HEK293 (cell line): Measurements from ENCODE around the gene MOGAT3.

Experiments
- ATF2 ChIP-seq: fragments of 450-650 bp; formaldehyde crosslinking; IDR thresholded peaks from 2 replicates; pipeline ENCODE4 v1.5.1; 2016; ENCODE audit warnings: missing biosample characterization, missing genetic modification characterization, low read depth
- BCL6B ChIP-seq: fragments of 450-650 bp; formaldehyde crosslinking; IDR thresholded peaks from 2 replicates; pipeline ENCODE4 v1.5.1; 2017; ENCODE audit warnings: missing biosample characterization, missing genetic modification characterization
- EGR2 ChIP-seq: fragments of 450-650 bp; formaldehyde crosslinking; IDR thresholded peaks from 2 replicates; pipeline ENCODE4 v1.5.1; 2016; ENCODE audit warnings: low read depth, missing biosample characterization, missing genetic modification characterization
- KLF1 ChIP-seq: fragments of 450-650 bp; formaldehyde crosslinking; IDR thresholded peaks from 2 replicates; pipeline ENCODE4 v1.5.1; 2016; ENCODE audit warnings: missing biosample characterization, missing genetic modification characterization
- KLF10 ChIP-seq: fragments of 450-650 bp; IDR thresholded peaks from 2 replicates; pipeline ENCODE4 v1.5.1; 2018; ENCODE audit warnings: missing biosample characterization, mild to moderate bottlenecking, missing genetic modification characterization
- KLF8 ChIP-seq: fragments of 450-650 bp; formaldehyde crosslinking; IDR thresholded peaks from 2 replicates; pipeline ENCODE4 v1.5.1; 2016; ENCODE audit warnings: missing biosample characterization, missing genetic modification characterization
- KLF9 ChIP-seq: fragments of 450-650 bp; formaldehyde crosslinking; IDR thresholded peaks from 2 replicates; pipeline ENCODE4 v1.5.1; 2016; ENCODE audit warnings: missing biosample characterization, missing genetic modification characterization, low read depth
- MYNN ChIP-seq: fragments of 450-650 bp; formaldehyde crosslinking; IDR thresholded peaks from 2 replicates; pipeline ENCODE4 v1.5.1; 2016; ENCODE audit warnings: missing biosample characterization, missing genetic modification characterization, borderline replicate concordance
- REST ChIP-seq: fragments of 450-650 bp; formaldehyde crosslinking; IDR thresholded peaks from 2 replicates; pipeline ENCODE4 v1.5.1; 2016; ENCODE audit warnings: missing biosample characterization, missing genetic modification characterization
- WT1 ChIP-seq: fragments of 450-650 bp; formaldehyde crosslinking; IDR thresholded peaks from 2 replicates; pipeline ENCODE4 v1.5.1; 2016; ENCODE audit warnings: missing biosample characterization, missing genetic modification characterization
- ZBTB10 ChIP-seq: fragments of 450-650 bp; formaldehyde crosslinking; IDR thresholded peaks from 2 replicates; pipeline ENCODE4 v1.5.1; 2016; ENCODE audit warnings: missing biosample characterization, missing genetic modification characterization
- ZBTB20 ChIP-seq: fragments of 450-650 bp; formaldehyde crosslinking; IDR thresholded peaks from 2 replicates; pipeline ENCODE4 v1.5.1; 2016; ENCODE audit warnings: missing biosample characterization, missing genetic modification characterization
- ZBTB21 ChIP-seq: fragments of 450-650 bp; formaldehyde crosslinking; IDR thresholded peaks from 2 replicates; pipeline ENCODE4 v1.5.1; 2017; ENCODE audit warnings: missing biosample characterization, missing genetic modification characterization
- ZNF114 ChIP-seq: fragments of 450-650 bp; formaldehyde crosslinking; IDR thresholded peaks from 2 replicates; pipeline ENCODE4 v1.5.0; 2017; ENCODE audit warnings: missing biosample characterization, missing genetic modification characterization
- ZNF18 ChIP-seq: fragments of 450-650 bp; formaldehyde crosslinking; IDR thresholded peaks from 2 replicates; pipeline ENCODE4 v1.5.1; 2016; ENCODE audit warnings: missing biosample characterization, missing genetic modification characterization
- ZNF24 ChIP-seq: fragments of 450-650 bp; formaldehyde crosslinking; IDR thresholded peaks from 2 replicates; pipeline ENCODE4 v1.5.1; 2016; ENCODE audit warnings: missing biosample characterization, missing genetic modification characterization
- ZNF341 ChIP-seq: fragments of 450-650 bp; formaldehyde crosslinking; IDR thresholded peaks from 2 replicates; pipeline ENCODE4; 2016; ENCODE audit warnings: low read depth, missing biosample characterization, missing genetic modification characterization
- ZNF433 ChIP-seq: fragments of 450-650 bp; formaldehyde crosslinking; IDR thresholded peaks from 2 replicates; pipeline ENCODE4 v1.5.1; 2016; ENCODE audit warnings: missing biosample characterization, missing genetic modification characterization, low read depth
- ZNF449 ChIP-seq: fragments of 450-650 bp; formaldehyde crosslinking; IDR thresholded peaks from 2 replicates; pipeline ENCODE4 v1.5.1; 2017; ENCODE audit warnings: missing biosample characterization, mild to moderate bottlenecking, missing genetic modification characterization, moderate library complexity
- ZNF561 ChIP-seq: fragments of 450-650 bp; IDR thresholded peaks from 2 replicates; pipeline ENCODE4 v1.5.1; 2018; ENCODE audit warnings: missing biosample characterization, missing genetic modification characterization, borderline replicate concordance
- ZNF843 ChIP-seq: fragments of 450-650 bp; formaldehyde crosslinking; IDR thresholded peaks from 2 replicates; pipeline ENCODE4 v1.5.1; 2016; ENCODE audit warnings: missing biosample characterization, missing genetic modification characterization
- ZSCAN5A ChIP-seq: fragments of 450-650 bp; formaldehyde crosslinking; IDR thresholded peaks from 2 replicates; pipeline ENCODE4 v1.5.1; 2016; ENCODE audit warnings: missing biosample characterization, missing genetic modification characterization

Gene MOGAT3

GRCh38 chr7:101165075-101165957 is 35.5 kb downstream of the MOGAT3 start, which contains the start of gene VGF (continued):
- TF ChIP-seq ZBTB10 (tag by site-specific recombination) (peak; percentile 96), ZSCAN5A (tag by site-specific recombination) (peak; percentile 40; the same call in 1 of the 2 replicates), ATF2 (peak; percentile 59; the same call in 1 of the 2 replicates), ZNF561 (tag by site-specific recombination) (peak; percentile 91), BCL6B (tag by site-specific recombination) (no peak), EGR2 (tag by site-specific recombination) (peak; percentile 82), KLF9 (tag by site-specific recombination) (peak; percentile 94), ZNF24 (tag by site-specific recombination) (peak; percentile 100), WT1 (peak; percentile 53; the same call in 1 of the 2 replicates), ZBTB20 (tag by site-specific recombination) (no peak), KLF8 (tag by site-specific recombination) (peak; percentile 98), ZNF114 (tag by site-specific recombination) (no peak), ZNF341 (tag by site-specific recombination) (no peak), ZNF433 (tag by site-specific recombination) (no peak), KLF1 (tag by site-specific recombination) (peak; percentile 93), KLF10 (tag by site-specific recombination) (peak; percentile 97), ZBTB21 (tag by site-specific recombination) (peak; percentile 76; the same call in 1 of the 2 replicates), REST (tag by site-specific recombination) (peak; percentile 100), MYNN (no peak; the same call in 1 of the 2 replicates), ZNF18 (tag by site-specific recombination) (no peak), ZNF449 (tag by site-specific recombination) (peak; percentile 76), ZNF843 (peak; percentile 47)
